ENCODE measurements around the gene CUZD1.

The CUZD1 gene

GRCh38 chr10:122830273-122830964 is 15.2 kb downstream of the CUZD1 start:
- H3K23ac ChIP-seq (ENCODE audit: low read length): no peak overlapping the region
- no peaks in the 10 kb centered on the region for H3K79me1 ChIP-seq (ENCODE audit: low read length)
- H2AK5ac ChIP-seq (ENCODE audit: low read length): no peak overlapping the region
- no peaks in the 10 kb centered on the region for H3K79me2 ChIP-seq (ENCODE audit: control insufficient read depth, insufficient read depth, low read length, poor library complexity)
- no peak overlapping the region for H3K14ac ChIP-seq (ENCODE audit: low read length)
- no peak overlapping the region for H4K91ac ChIP-seq (ENCODE audit: low read depth, low read length)
- no peak for DNase-seq
- H2BK12ac ChIP-seq (ENCODE audit: low read length): no peak overlapping the region
- WGBS (ENCODE audit: extremely low coverage, insufficient coverage, insufficient read length): no CpG with 5 or more reads among the region's 7 CpGs
- no peak overlapping the region for H3K4me3 ChIP-seq (ENCODE audit: low read depth, low read length)
- no peak overlapping the region for H3K18ac ChIP-seq (ENCODE audit: low read length)
- H3K27me3 ChIP-seq (ENCODE audit: insufficient read depth, low read length): no peaks in the 10 kb centered on the region
- H2BK5ac ChIP-seq (ENCODE audit: low read depth, low read length, poor library complexity): no peak overlapping the region
- H2AFZ ChIP-seq (ENCODE audit: insufficient read depth, low read length, poor library complexity): no peak overlapping the region
- H2BK120ac ChIP-seq (ENCODE audit: insufficient read depth, low read length, poor library complexity): no peak overlapping the region
- H4K8ac ChIP-seq (ENCODE audit: low read depth, low read length): no peak overlapping the region
- H3K36me3 ChIP-seq (ENCODE audit: control insufficient read depth in 1 of 2, insufficient read depth in 2 of 2, low read length in 2 of 2): no peaks in the 10 kb centered on the region
- H3K4me2 ChIP-seq (ENCODE audit: low read length): no peak overlapping the region
- H3K9ac ChIP-seq (ENCODE audit: low read length): no peak overlapping the region
- H3K9me3 ChIP-seq (ENCODE audit: insufficient read depth, low read depth, low read length): no peaks in the 10 kb centered on the region
- H4K12ac ChIP-seq (ENCODE audit: low read depth, low read length): no peak overlapping the region
- no peaks in the 10 kb centered on the region for H3K4me1 ChIP-seq (ENCODE audit: control insufficient read depth in 1 of 2, insufficient read depth in 2 of 2, low read length in 2 of 2)
- no peak overlapping the region for H3K27ac ChIP-seq (ENCODE audit: low read depth, low read length)
- H3K4ac ChIP-seq (ENCODE audit: low read depth, low read length): no peak overlapping the region

GRCh38 chr10:122829454-122829853 is 16.2 kb downstream of the CUZD1 start:
- no peak overlapping the region for H2BK5ac ChIP-seq (ENCODE audit: low read depth, low read length, poor library complexity)
- H3K9ac ChIP-seq (ENCODE audit: low read length): no peak overlapping the region
- H3K79me2 ChIP-seq (ENCODE audit: control insufficient read depth, insufficient read depth, low read length, poor library complexity): no peaks in the 10 kb centered on the region
- no peaks in the 10 kb centered on the region for H3K9me3 ChIP-seq (ENCODE audit: insufficient read depth, low read depth, low read length)
- no peak overlapping the region for H2AK5ac ChIP-seq (ENCODE audit: low read length)
- H4K8ac ChIP-seq (ENCODE audit: low read depth, low read length): no peak overlapping the region
- no peak overlapping the region for H2AFZ ChIP-seq (ENCODE audit: insufficient read depth, low read length, poor library complexity)
- H3K4me3 ChIP-seq (ENCODE audit: low read depth, low read length): no peak overlapping the region
- WGBS (ENCODE audit: extremely low coverage, insufficient coverage, insufficient read length): no CpG with 5 or more reads among the region's 8 CpGs
- H2BK12ac ChIP-seq (ENCODE audit: low read length): no peak overlapping the region
- H3K4me1 ChIP-seq (ENCODE audit: control insufficient read depth in 1 of 2, insufficient read depth in 2 of 2, low read length in 2 of 2): no peaks in the 10 kb centered on the region
- H4K91ac ChIP-seq (ENCODE audit: low read depth, low read length): no peak overlapping the region
- no peak for DNase-seq
- H2BK120ac ChIP-seq (ENCODE audit: insufficient read depth, low read length, poor library complexity): no peak overlapping the region
- H3K23ac ChIP-seq (ENCODE audit: low read length): no peak overlapping the region
- H3K36me3 ChIP-seq (ENCODE audit: control insufficient read depth in 1 of 2, insufficient read depth in 2 of 2, low read length in 2 of 2): no peaks in the 10 kb centered on the region
- no peaks in the 10 kb centered on the region for H3K79me1 ChIP-seq (ENCODE audit: low read length)
- H3K18ac ChIP-seq (ENCODE audit: low read length): no peak overlapping the region
- H3K14ac ChIP-seq (ENCODE audit: low read length): no peak overlapping the region
- no peak overlapping the region for H3K4ac ChIP-seq (ENCODE audit: low read depth, low read length)
- H3K4me2 ChIP-seq (ENCODE audit: low read length): no peak overlapping the region
- no peak overlapping the region for H4K12ac ChIP-seq (ENCODE audit: low read depth, low read length)
- H3K27ac ChIP-seq (ENCODE audit: low read depth, low read length): no peak overlapping the region
- no peaks in the 10 kb centered on the region for H3K27me3 ChIP-seq (ENCODE audit: insufficient read depth, low read length)

- Histone ChIP-seq H3K79me1 (ENCODE audit: low read length) (no peaks in the 10 kb centered on the region), H3K14ac (ENCODE audit: low read length) (no peak overlapping the region), H3K4me2 (ENCODE audit: low read length) (no peak overlapping the region), H3K9ac (ENCODE audit: low read length) (no peak overlapping the region), H2AFZ (ENCODE audit: insufficient read depth, low read length, poor library complexity) (no peak overlapping the region), H4K8ac (ENCODE audit: low read depth, low read length) (no peak overlapping the region), H4K91ac (ENCODE audit: low read depth, low read length) (no peak overlapping the region), H2BK12ac (ENCODE audit: low read length) (no peak overlapping the region), H3K23ac (ENCODE audit: low read length) (no peak overlapping the region), H4K12ac (ENCODE audit: low read depth, low read length) (no peak overlapping the region), H3K4ac (ENCODE audit: low read depth, low read length) (no peak overlapping the region), H3K4me1 (ENCODE audit: control insufficient read depth in 1 of 2, insufficient read depth in 2 of 2, low read length in 2 of 2) (no peaks in the 10 kb centered on the region), H2AK5ac (ENCODE audit: low read length) (no peak overlapping the region), H3K36me3 (ENCODE audit: control insufficient read depth in 1 of 2, insufficient read depth in 2 of 2, low read length in 2 of 2) (no peaks in the 10 kb centered on the region), H3K4me3 (ENCODE audit: low read depth, low read length) (no peak overlapping the region), H3K18ac (ENCODE audit: low read length) (no peak overlapping the region), H3K9me3 (ENCODE audit: insufficient read depth, low read depth, low read length) (no peaks in the 10 kb centered on the region), H3K27ac (ENCODE audit: low read depth, low read length) (no peak overlapping the region), H2BK120ac (ENCODE audit: insufficient read depth, low read length, poor library complexity) (no peak overlapping the region), H2BK5ac (ENCODE audit: low read depth, low read length, poor library complexity) (no peak overlapping the region), H3K27me3 (ENCODE audit: insufficient read depth, low read length) (no peaks in the 10 kb centered on the region), H3K79me2 (ENCODE audit: control insufficient read depth, insufficient read depth, low read length, poor library complexity) (no peaks in the 10 kb centered on the region)
- no CpG with 5 or more reads among the region's 4 CpGs for WGBS (ENCODE audit: extremely low coverage, insufficient coverage, insufficient read length)
- no peak for DNase-seq
Measured at GRCh38 chr10:122828716-122829255, 16.9 kb downstream of the CUZD1 start.

- no peak overlapping the region for H3K23ac ChIP-seq (ENCODE audit: low read length)
- no peak overlapping the region for H3K14ac ChIP-seq (ENCODE audit: low read length)
- H4K91ac ChIP-seq (ENCODE audit: low read depth, low read length): no peak overlapping the region
- H4K12ac ChIP-seq (ENCODE audit: low read depth, low read length): no peak overlapping the region
- H3K79me1 ChIP-seq (ENCODE audit: low read length): no peaks in the 10 kb centered on the region
- H3K4me2 ChIP-seq (ENCODE audit: low read length): no peak overlapping the region
- H3K9ac ChIP-seq (ENCODE audit: low read length): no peak overlapping the region
- DNase-seq: no peak
- no peak overlapping the region for H2BK120ac ChIP-seq (ENCODE audit: insufficient read depth, low read length, poor library complexity)
- no peak overlapping the region for H3K27ac ChIP-seq (ENCODE audit: low read depth, low read length)
- no peak overlapping the region for H3K4ac ChIP-seq (ENCODE audit: low read depth, low read length)
- H2BK12ac ChIP-seq (ENCODE audit: low read length): no peak overlapping the region
- H3K18ac ChIP-seq (ENCODE audit: low read length): no peak overlapping the region
- WGBS (ENCODE audit: extremely low coverage, insufficient coverage, insufficient read length): no CpG with 5 or more reads among the region's 3 CpGs
- no peaks in the 10 kb centered on the region for H3K79me2 ChIP-seq (ENCODE audit: control insufficient read depth, insufficient read depth, low read length, poor library complexity)
- H2AFZ ChIP-seq (ENCODE audit: insufficient read depth, low read length, poor library complexity): no peak overlapping the region
- H2AK5ac ChIP-seq (ENCODE audit: low read length): no peak overlapping the region
- no peak overlapping the region for H2BK5ac ChIP-seq (ENCODE audit: low read depth, low read length, poor library complexity)
- H3K27me3 ChIP-seq (ENCODE audit: insufficient read depth, low read length): no peaks in the 10 kb centered on the region
- no peaks in the 10 kb centered on the region for H3K36me3 ChIP-seq (ENCODE audit: control insufficient read depth in 1 of 2, insufficient read depth in 2 of 2, low read length in 2 of 2)
- no peak overlapping the region for H3K4me3 ChIP-seq (ENCODE audit: low read depth, low read length)
- no peaks in the 10 kb centered on the region for H3K4me1 ChIP-seq (ENCODE audit: control insufficient read depth in 1 of 2, insufficient read depth in 2 of 2, low read length in 2 of 2)
- no peak overlapping the region for H4K8ac ChIP-seq (ENCODE audit: low read depth, low read length)
- H3K9me3 ChIP-seq (ENCODE audit: insufficient read depth, low read depth, low read length): peaks cover 3% of the 10 kb centered on the region
Measured at GRCh38 chr10:122827302-122827701, 18.4 kb downstream of the CUZD1 start.
